Gastroesophageal sphincter (tissue), 4 donors: ENCODE results near the gene MLN. TPM values are rescaled to one million over a fixed set of nuclear protein-coding genes. Genes with fewer than 3 reads are reported as not detected.

Source experiments
- ATAC-seq: fragments of 150-250 bp; one replicate; pipeline ENCODE4 v1.9.1; 2016; ENCODE audit warnings: mild to moderate bottlenecking, moderate library complexity
- H3K27ac ChIP-seq, 4 donors: fragments of 200-600 bp; sonication (generic) in 3 of 4; 1 replicate in 3 of 4; 2 replicates in 1 of 4; pipeline ENCODE4 v1.5.1; 2016 to 2019
- H3K27me3 ChIP-seq: fragments of 200-600 bp; sonication (generic); one replicate; pipeline ENCODE4 v1.5.1; 2019
- H3K36me3 ChIP-seq, 2 donors: fragments of 200-600 bp; sonication (generic); one replicate each; pipeline ENCODE4 v1.5.1; 2019; ENCODE audit warnings: control low read depth in 1 of 2
- H3K4me1 ChIP-seq, 3 donors: fragments of 200-600 bp; sonication (generic); 1 replicate in 2 of 3; 2 replicates in 1 of 3; pipeline ENCODE4 v1.5.1; 2016 to 2019; ENCODE audit warnings: control low read depth in 2 of 3
- H3K4me3 ChIP-seq, 2 donors: fragments of 200-600 bp; sonication (generic); one replicate each; pipeline ENCODE4 v1.5.1; 2019; ENCODE audit warnings: mild to moderate bottlenecking in 1 of 2, moderate library complexity in 1 of 2
- H3K9me3 ChIP-seq, 3 donors: fragments of 200-600 bp; sonication (generic); one replicate each; pipeline ENCODE4 v1.5.1; 2017 to 2019; ENCODE audit warnings: control low read depth in 2 of 3
- EP300 ChIP-seq: sonication (generic); formaldehyde crosslinking; IDR thresholded peaks from one replicate; pipeline ENCODE4 v1.6.1; 2017; ENCODE audit warnings: antibody characterized with exemption, mild to moderate bottlenecking
- POLR2A ChIP-seq, 2 donors: fragments of 450-650 bp; IDR thresholded peaks; one replicate each; pipeline ENCODE4 v1.6.1; 2017; ENCODE audit warnings: antibody characterized with exemption in 2 of 2, mild to moderate bottlenecking in 2 of 2, moderate library complexity in 1 of 2
- POLR2AphosphoS5 ChIP-seq: sonication (generic); formaldehyde crosslinking; IDR thresholded peaks from one replicate; pipeline ENCODE4 v1.6.1; 2017; ENCODE audit warnings: antibody characterized with exemption
- WGBS, 2 donors: methylation state at CpG; one replicate each; pipeline ENCODE4 v1.1.5; 2018; ENCODE audit warnings: low coverage in 1 of 2; 5-methylcytosine and 5-hydroxymethylcytosine counted together
- total RNA-seq, 4 donors: library from RNA; depleted of rRNA; stranded (reverse); fragments of >200 nt; gene quantifications; one replicate each; pipeline ENCODE4 v1.1.0, GENCODE V29; 2016
- TF ChIP-seq, protein P1 (sequence below), 4 experiments: fragments of 200-600 bp in 2 of 4; fragments of 450-650 bp in 2 of 4; sonication (generic) in 1 of 4; IDR thresholded peaks; one replicate each; pipeline ENCODE4 v1.5.1; 2017 to 2019; ENCODE audit warnings: antibody characterized with exemption in 4 of 4, mild to moderate bottlenecking in 2 of 4, moderate library complexity in 2 of 4

The MLN gene
- total RNA-seq, 4 donors from 2014 or later: not detected

DNA sequence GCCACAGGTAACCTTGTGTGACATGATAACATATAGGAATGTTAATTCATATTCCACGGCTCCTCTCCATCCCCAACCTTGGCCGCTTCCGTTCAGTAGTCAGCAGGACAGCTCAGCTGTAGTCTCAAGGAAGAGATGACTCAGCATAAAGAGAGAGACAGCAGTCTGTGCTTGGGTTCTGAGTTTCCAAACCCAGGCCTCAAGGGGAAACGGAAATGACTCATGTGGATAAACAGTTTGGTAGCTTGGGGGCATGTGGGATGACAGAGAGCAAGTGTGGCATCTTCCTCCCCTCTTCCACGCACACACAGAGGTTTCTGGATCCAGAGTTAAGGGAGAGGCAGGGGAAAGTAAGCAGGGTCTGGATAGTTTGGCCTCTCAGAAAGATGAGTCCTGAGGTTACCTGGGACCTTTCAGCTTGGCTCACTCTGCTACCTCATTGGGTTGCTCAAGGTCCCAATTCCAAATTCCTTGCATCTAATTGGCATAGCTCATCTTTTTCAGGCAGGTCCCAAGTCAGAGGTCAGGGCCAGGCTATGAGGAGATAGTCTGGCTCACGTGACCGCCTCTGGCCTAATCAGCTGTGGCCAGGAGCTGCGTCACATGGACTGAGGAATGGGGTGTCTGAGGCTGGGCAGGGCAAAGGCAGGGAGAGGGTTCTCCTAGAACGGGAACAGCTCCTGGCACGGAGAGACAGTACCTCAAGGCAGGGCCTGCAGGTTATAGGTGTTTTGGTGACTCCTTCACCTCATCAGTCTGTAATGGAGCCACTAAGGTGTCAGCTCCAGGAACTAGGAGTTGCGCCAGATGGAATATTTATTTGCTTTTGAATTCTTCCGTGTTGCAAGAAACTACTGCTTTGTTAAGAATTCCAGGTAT lies 36.5 kb upstream of the MLN start:
- peaks cover 0 to 22% (median 0%) of the 10 kb centered on the region in 3 donors for H3K4me1 ChIP-seq
- 77 to 89% methylated on average over 5 to 6 of the region's 12 CpGs for WGBS, 2 donors
- peak; percentile 37 for TF ChIP-seq POLR2AphosphoS5
- TF ChIP-seq POLR2A (IDR thresholded peaks at IDR 0.05): no peak
- TF ChIP-seq, protein P1, sequence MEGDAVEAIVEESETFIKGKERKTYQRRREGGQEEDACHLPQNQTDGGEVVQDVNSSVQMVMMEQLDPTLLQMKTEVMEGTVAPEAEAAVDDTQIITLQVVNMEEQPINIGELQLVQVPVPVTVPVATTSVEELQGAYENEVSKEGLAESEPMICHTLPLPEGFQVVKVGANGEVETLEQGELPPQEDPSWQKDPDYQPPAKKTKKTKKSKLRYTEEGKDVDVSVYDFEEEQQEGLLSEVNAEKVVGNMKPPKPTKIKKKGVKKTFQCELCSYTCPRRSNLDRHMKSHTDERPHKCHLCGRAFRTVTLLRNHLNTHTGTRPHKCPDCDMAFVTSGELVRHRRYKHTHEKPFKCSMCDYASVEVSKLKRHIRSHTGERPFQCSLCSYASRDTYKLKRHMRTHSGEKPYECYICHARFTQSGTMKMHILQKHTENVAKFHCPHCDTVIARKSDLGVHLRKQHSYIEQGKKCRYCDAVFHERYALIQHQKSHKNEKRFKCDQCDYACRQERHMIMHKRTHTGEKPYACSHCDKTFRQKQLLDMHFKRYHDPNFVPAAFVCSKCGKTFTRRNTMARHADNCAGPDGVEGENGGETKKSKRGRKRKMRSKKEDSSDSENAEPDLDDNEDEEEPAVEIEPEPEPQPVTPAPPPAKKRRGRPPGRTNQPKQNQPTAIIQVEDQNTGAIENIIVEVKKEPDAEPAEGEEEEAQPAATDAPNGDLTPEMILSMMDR (IDR thresholded peaks at IDR 0.05): no peak
- no peak for TF ChIP-seq EP300
- no peaks in the 10 kb centered on the region for H3K36me3 ChIP-seq
- H3K27me3 ChIP-seq: peaks cover 32% of the 10 kb centered on the region
- ATAC-seq: peak; percentile 67
- H3K9me3 ChIP-seq: peaks cover 0 to 7% (median 0%) of the 10 kb centered on the region in 3 donors
- H3K4me3 ChIP-seq: no peak overlapping the region
- no peak overlapping the region for H3K27ac ChIP-seq

DNA sequence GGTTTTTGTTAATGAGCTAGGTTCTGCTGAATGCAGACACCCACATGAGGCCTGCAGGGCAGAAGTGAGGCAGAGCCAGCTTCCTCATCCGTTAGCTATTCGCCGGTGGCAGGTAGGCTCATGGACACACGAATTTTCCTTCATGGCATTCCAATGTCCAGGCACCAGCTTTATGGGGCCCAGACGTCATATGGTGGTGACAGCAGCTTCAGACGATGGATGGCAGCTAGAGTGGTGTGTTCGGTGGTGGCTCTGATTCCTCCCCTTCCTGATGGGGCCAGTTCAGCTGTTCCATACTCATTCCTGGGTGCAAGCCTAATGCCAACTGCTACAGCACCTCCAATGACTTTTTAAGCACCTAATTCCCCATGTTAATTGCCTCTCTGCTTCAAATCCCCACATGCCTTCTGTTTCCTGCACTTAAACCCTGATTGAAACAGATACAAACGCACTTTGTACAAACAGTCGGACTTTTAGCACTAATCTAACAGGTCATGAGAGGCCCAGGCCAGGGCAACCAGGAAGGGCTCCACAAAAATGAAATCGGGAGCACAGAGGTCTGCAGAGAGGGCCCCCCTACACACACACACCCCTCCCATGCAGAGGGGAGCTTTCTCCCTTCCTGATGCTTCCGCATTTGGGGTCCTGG lies 35.7 kb upstream of the MLN start:
- Histone ChIP-seq H3K27me3 (peaks cover 39% of the 10 kb centered on the region), H3K27ac (no peak overlapping the region), H3K4me3 (no peak overlapping the region), H3K4me1 (peaks cover 0 to 22% (median 0%) of the 10 kb centered on the region in 3 donors), H3K9me3 (peaks cover 0 to 7% (median 0%) of the 10 kb centered on the region in 3 donors), H3K36me3 (no peaks in the 10 kb centered on the region)
- TF ChIP-seq POLR2AphosphoS5 (no peak), POLR2A (IDR thresholded peaks at IDR 0.05) (no peak), EP300 (no peak)
- TF ChIP-seq, protein P1 (IDR thresholded peaks at IDR 0.05): no peak
- WGBS, 2 donors: 82% methylated on average over 9 of the region's 11 CpGs; no CpG with 5 or more reads in 1 of the 2 donors
- ATAC-seq: no peak

DNA sequence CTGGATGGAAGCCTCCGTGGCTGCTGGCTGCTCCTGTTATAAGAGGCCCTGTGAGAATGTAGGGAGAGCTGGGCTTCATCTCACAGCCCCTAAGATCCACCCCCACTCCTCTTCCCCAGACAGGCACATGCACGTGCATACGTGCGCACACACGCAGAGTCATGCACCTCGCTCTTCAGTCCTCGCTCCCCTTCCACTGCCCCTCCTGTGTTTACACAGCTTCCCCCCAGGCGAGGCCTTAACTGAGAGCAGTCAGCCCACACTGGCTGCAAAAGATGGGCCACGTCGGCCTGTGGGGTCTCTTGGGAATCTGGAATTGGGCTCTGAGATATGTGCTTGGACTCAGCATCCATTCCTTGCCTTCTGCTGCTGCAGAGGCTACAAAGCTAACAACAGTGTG lies 35.2 kb upstream of the MLN start:
- WGBS, 2 donors: 60% methylated on average over 2 of the region's 10 CpGs; no CpG with 5 or more reads in 1 of the 2 donors
- TF ChIP-seq POLR2AphosphoS5: no peak
- no peak for TF ChIP-seq EP300
- no peak for TF ChIP-seq POLR2A (IDR thresholded peaks at IDR 0.05)
- TF ChIP-seq, protein P1 (IDR thresholded peaks at IDR 0.05): no peak
- peaks cover 0 to 7% (median 0%) of the 10 kb centered on the region in 3 donors for H3K9me3 ChIP-seq
- no peak overlapping the region for H3K4me3 ChIP-seq
- peaks cover 0 to 22% (median 0%) of the 10 kb centered on the region in 3 donors for H3K4me1 ChIP-seq
- H3K27me3 ChIP-seq: peaks cover 39% of the 10 kb centered on the region
- no peak for ATAC-seq
- no peaks in the 10 kb centered on the region for H3K36me3 ChIP-seq
- H3K27ac ChIP-seq: no peak overlapping the region

DNA sequence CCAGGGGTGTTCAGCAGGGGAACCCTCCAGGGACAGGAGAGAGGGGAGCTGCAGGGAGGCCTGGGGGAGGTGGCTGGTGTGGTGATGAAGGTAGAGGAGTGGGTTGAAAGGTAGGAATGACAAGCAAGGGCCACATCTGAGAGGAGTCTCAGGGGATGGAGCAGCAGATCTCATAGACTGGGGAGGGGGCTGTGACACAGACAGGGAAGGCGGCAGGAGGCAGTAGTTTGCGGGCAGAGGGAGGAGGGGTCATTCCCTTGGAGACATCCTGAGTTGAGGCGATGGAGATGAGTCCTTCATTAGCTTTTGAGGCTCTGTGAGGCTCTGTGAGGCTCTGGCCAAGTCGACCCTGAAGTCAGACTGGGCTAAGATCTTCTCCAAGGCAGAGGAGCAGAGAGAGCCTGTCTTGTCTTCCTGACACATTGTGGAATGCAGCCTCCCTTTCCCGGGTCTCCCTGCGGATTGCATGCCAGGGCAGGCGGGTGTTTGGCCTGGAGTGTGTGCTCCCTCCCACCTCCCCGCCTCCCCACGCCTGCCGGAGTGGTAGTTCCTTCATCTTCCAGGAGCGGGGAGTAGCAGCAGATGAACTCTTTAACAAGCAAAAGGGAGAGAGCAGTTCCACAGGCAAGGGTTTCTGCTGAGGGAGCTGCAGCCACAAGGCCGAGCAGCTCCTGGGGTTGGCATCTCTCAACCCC lies 34.3 kb upstream of the MLN start:
- TF ChIP-seq, protein P1 (IDR thresholded peaks at IDR 0.05): no peak
- TF ChIP-seq POLR2A (IDR thresholded peaks at IDR 0.05) (no peak), POLR2AphosphoS5 (no peak), EP300 (no peak)
- no peak for ATAC-seq
- Histone ChIP-seq H3K27me3 (peaks cover 38% of the 10 kb centered on the region), H3K36me3 (no peaks in the 10 kb centered on the region), H3K9me3 (peaks cover 0 to 7% (median 0%) of the 10 kb centered on the region in 3 donors), H3K4me3 (no peak overlapping the region), H3K27ac (no peak overlapping the region), H3K4me1 (peaks cover 0 to 22% (median 0%) of the 10 kb centered on the region in 3 donors)
- WGBS, 2 donors: 0 to 23% methylated on average over 1 to 4 of the region's 12 CpGs
